ENCODE measurements around the gene PLA1A. TPM values are rescaled to one million over a fixed set of nuclear protein-coding genes. Genes with fewer than 3 reads are reported as not detected.
"Not testable (repeated sequence)": the region's sequence is repeated elsewhere in the genome, so short reads cannot be mapped to it uniquely, and the experiment has no call there.

PLA1A gene
- total and polyA plus RNA-seq, 5 donors: 4.3 to 7.5 (median 4.9) TPM

DNA sequence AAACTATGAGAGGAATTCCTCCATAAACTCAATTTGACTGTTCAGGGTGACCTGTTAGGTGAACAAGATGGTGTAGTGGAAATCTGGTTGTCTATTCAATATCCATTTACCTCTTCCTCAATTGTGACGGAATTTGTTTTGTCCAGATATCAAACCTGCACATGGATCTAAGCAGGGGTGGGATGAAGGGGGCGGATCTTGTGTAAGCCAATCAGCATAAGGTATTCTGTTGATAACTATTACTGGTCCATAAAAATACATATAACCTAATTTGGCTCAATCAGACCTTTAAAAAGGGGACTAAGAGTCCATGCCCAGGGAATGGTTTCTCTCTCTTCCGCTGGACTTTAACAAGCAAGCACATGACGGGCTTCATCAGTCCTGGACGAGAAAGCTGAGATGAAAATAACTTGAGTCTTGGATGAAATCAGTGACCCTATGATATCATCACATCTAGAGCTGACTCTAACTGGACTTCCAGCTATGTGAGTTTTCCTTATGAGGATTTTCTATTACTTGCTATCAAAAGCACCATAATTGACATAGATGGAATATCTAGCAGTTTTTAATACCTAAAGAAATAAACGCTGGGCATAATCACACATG lies 68.4 kb downstream of the PLA1A start:
- DNase-seq (no peak), ATAC-seq (no peak)
- peak overlapping the region; percentile 37 for H3K27ac ChIP-seq (ENCODE audit: low read length)
- WGBS: 74% methylated on average over 6 of the region's 6 CpGs
- no peak overlapping the region for H3K4me3 ChIP-seq (ENCODE audit: low read length)
- intact Hi-C loops (cut with DNase I): no loop called here
- H3K4me1 ChIP-seq (ENCODE audit: control insufficient read depth, insufficient read depth, low read length): peaks cover 4% of the 10 kb centered on the region
- no peaks in the 10 kb centered on the region for H3K9me3 ChIP-seq (ENCODE audit: control insufficient read depth, low read length)
- H3K27me3 ChIP-seq (ENCODE audit: control insufficient read depth, insufficient read depth): no peaks in the 10 kb centered on the region

GRCh38 chr3:119669906-119670570 lies 72.4 kb downstream of the PLA1A start:
- H3K27ac ChIP-seq (ENCODE audit: low read length): peak overlapping the region; percentile 17
- no peaks in the 10 kb centered on the region for H3K4me1 ChIP-seq (ENCODE audit: control insufficient read depth, insufficient read depth, low read length)
- WGBS: 92% methylated on average over 5 of the region's 5 CpGs
- ATAC-seq: peak; percentile 38 to 44
- no peaks in the 10 kb centered on the region for H3K9me3 ChIP-seq (ENCODE audit: control insufficient read depth, low read length)
- intact Hi-C loops (cut with DNase I): loop anchor here in 2 of 4 donors (10.0 kb wide), 1 partner anchor 65 kb away; no protein-coding TSS in a partner anchor
- no peak for DNase-seq
- H3K27me3 ChIP-seq (ENCODE audit: control insufficient read depth, insufficient read depth): no peaks in the 10 kb centered on the region
- no peak overlapping the region for H3K4me3 ChIP-seq (ENCODE audit: low read length)

GRCh38 chr3:119672776-119673175 lies 75.1 kb downstream of the PLA1A start:
- no peak overlapping the region for H3K27ac ChIP-seq (ENCODE audit: low read length)
- ATAC-seq (peak in 1 of 2 donors; percentile 9), DNase-seq (no peak)
- no peaks in the 10 kb centered on the region for H3K27me3 ChIP-seq (ENCODE audit: control insufficient read depth, insufficient read depth)
- no peaks in the 10 kb centered on the region for H3K9me3 ChIP-seq (ENCODE audit: control insufficient read depth, low read length)
- 40% methylated on average over 2 of the region's 2 CpGs for WGBS
- H3K4me1 ChIP-seq (ENCODE audit: control insufficient read depth, insufficient read depth, low read length): peaks cover 3% of the 10 kb centered on the region
- intact Hi-C loops (cut with DNase I): loop anchor here in 2 of 4 donors (10.0 kb wide), 1 partner anchor 68 kb away; no protein-coding TSS in a partner anchor
- H3K4me3 ChIP-seq (ENCODE audit: low read length): no peak overlapping the region

DNA sequence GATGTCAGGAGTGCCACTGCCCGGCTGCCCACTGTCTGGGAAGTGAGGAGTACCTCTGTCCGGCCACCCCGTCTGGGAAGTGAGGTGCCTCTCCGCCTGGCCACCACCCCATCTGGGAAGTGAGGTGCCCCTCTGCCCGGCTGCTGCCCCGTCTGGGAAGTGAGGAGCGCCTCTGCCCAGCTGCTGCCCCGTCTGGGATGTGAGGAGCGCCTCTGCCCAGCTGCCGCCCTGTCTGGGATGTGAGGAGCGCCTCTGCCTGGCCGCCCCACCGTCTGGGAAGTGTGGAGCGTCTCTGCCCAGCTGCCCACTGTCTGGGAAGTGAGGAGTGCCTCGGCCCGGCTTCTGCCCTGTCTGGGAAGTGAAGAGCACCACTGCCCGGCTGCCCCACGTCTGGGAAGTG lies 76.2 kb downstream of the PLA1A start:
- H3K9me3 ChIP-seq (ENCODE audit: control insufficient read depth, low read length): no peaks in the 10 kb centered on the region
- H3K4me3 ChIP-seq (ENCODE audit: low read length): no peak overlapping the region
- H3K4me1 ChIP-seq (ENCODE audit: control insufficient read depth, insufficient read depth, low read length): peaks cover 3% of the 10 kb centered on the region
- peak in 1 of 3 donors; percentile 61 for DNase-seq
- 92% methylated on average over 18 of the region's 18 CpGs for WGBS
- no peaks in the 10 kb centered on the region for H3K27me3 ChIP-seq (ENCODE audit: control insufficient read depth, insufficient read depth)
- intact Hi-C loops (cut with DNase I): loop anchor here in 2 of 4 donors (10.0 kb wide), 1 partner anchor 69 kb away; no protein-coding TSS in a partner anchor
- no peak overlapping the region for H3K27ac ChIP-seq (ENCODE audit: low read length)
- ATAC-seq: no peak

DNA sequence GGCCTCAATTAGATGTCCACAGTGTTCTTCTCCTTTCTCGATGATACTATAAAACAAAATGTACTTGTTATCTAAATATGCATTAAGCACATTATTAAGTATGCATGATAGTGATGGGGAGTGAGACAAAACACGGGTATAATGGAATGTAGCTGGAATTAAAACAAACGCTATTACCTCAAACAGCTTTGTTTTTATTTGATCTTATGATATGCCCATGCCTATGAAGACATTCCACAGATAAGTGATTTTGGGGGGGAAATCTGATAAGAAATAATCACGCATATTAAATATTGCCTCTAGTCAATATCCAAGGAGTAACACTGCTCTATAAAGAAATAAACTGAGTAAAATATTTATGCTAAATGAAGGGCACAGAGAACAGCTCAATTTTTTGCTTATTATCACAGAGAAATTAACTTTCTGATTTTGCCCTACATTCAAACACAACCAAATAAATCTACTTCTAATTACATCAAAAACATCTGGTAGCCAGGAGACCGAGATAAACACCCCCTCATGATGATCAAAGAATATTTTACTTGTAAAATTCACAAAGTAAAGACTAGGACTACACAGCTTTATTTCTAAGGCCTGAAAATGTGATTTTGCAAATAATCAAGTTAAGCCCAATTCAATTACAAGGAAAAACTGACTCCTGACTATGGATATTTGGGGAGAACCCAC lies 77.6 kb downstream of the PLA1A start:
- H3K9me3 ChIP-seq (ENCODE audit: control insufficient read depth, low read length): no peaks in the 10 kb centered on the region
- H3K4me1 ChIP-seq (ENCODE audit: control insufficient read depth, insufficient read depth, low read length): peaks cover 3% of the 10 kb centered on the region
- H3K4me3 ChIP-seq (ENCODE audit: low read length): peak overlapping the region; percentile 69
- no peak for DNase-seq
- peak overlapping the region; percentile 89 for H3K27ac ChIP-seq (ENCODE audit: low read length)
- intact Hi-C loops (cut with DNase I): loop anchor here in 2 of 4 donors (10.0 kb wide), 1 partner anchor 71 kb away; no protein-coding TSS in a partner anchor
- ATAC-seq: no peak
- no peaks in the 10 kb centered on the region for H3K27me3 ChIP-seq (ENCODE audit: control insufficient read depth, insufficient read depth)
- 63% methylated on average over 5 of the region's 5 CpGs for WGBS

DNA sequence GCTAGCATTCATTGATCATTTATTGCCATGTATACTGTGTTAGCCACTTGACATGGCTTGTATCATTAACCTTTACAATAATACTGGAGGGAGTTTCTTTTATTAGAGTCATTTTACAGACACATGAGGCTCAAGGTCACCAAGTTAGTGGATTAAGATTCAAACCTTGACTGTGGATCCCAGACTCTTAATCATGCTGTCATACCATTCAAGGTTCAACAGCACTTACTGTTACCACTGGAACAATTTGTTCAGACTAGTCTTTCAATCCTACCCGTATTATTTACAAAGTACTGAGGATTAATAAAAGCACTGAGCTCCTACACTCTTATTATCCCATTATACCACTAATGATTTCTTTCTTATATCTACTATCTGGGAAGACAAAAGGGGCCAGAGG lies 78.3 kb downstream of the PLA1A start:
- DNase-seq (no peak), ATAC-seq (no peak)
- Histone ChIP-seq H3K27ac (ENCODE audit: low read length) (peak overlapping the region; percentile 89), H3K27me3 (ENCODE audit: control insufficient read depth, insufficient read depth) (no peaks in the 10 kb centered on the region), H3K4me1 (ENCODE audit: control insufficient read depth, insufficient read depth, low read length) (peaks cover 3% of the 10 kb centered on the region), H3K4me3 (ENCODE audit: low read length) (peak overlapping the region; percentile 69), H3K9me3 (ENCODE audit: control insufficient read depth, low read length) (no peaks in the 10 kb centered on the region)
- intact Hi-C loops (cut with DNase I): loop anchor here in 2 of 4 donors (10.0 kb wide), 1 partner anchor 71 kb away; no protein-coding TSS in a partner anchor
- 41% methylated on average over 1 of the region's 1 CpG for WGBS

GRCh38 chr3:119676771-119677640 lies 79.3 kb downstream of the PLA1A start, which contains the start of gene COX17:
Gene COX17 (minus strand): TSS chr3:119677406. CDS start chr3:119677310, 96 bp downstream.
- H3K27ac ChIP-seq (ENCODE audit: low read length): peak within 1 kb of the TSS; percentile 100
- H3K9me3 ChIP-seq (ENCODE audit: control insufficient read depth, low read length): no peaks in the 10 kb centered on the region
- DNase-seq: peak; percentile 95 to 97 (median 96)
- WGBS: under 1% methylated on average over 53 of the region's 54 CpGs
- peaks cover 3% of the 10 kb centered on the region for H3K4me1 ChIP-seq (ENCODE audit: control insufficient read depth, insufficient read depth, low read length)
- peak; percentile 93 to 94 for ATAC-seq
- intact Hi-C loops (cut with DNase I): loop anchor here in 2 of 4 donors (10.0 kb wide), 1 partner anchor 72 kb away; no protein-coding TSS in a partner anchor
- no peaks in the 10 kb centered on the region for H3K27me3 ChIP-seq (ENCODE audit: control insufficient read depth, insufficient read depth)
- H3K4me3 ChIP-seq (ENCODE audit: low read length): peak within 1 kb of the TSS; percentile 69

DNA sequence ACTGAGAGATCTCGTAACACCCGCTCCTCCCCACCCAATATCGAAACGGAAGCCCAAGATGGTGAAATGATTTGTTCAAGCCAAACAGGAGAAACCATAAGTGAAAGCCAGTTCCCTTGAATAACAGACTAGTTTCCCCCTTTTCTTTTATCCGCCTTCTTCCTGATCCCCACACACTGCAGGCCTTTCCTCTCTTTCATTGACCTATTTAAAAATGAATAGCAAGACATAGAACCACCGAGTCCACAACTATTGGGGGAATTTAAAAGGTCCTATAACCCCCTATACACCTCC lies 79.9 kb downstream of the PLA1A start:
- no peaks in the 10 kb centered on the region for H3K27me3 ChIP-seq (ENCODE audit: control insufficient read depth, insufficient read depth)
- ATAC-seq (no peak), DNase-seq (no peak)
- H3K4me1 ChIP-seq (ENCODE audit: control insufficient read depth, insufficient read depth, low read length): peaks cover 3% of the 10 kb centered on the region
- intact Hi-C loops (cut with DNase I): loop anchor here in 2 of 4 donors (10.0 kb wide), 1 partner anchor 73 kb away; no protein-coding TSS in a partner anchor
- WGBS: 9% methylated on average over 6 of the region's 6 CpGs
- no peaks in the 10 kb centered on the region for H3K9me3 ChIP-seq (ENCODE audit: control insufficient read depth, low read length)
- H3K27ac ChIP-seq (ENCODE audit: low read length): peak overlapping the region; percentile 100
- peak overlapping the region; percentile 69 for H3K4me3 ChIP-seq (ENCODE audit: low read length)

DNA sequence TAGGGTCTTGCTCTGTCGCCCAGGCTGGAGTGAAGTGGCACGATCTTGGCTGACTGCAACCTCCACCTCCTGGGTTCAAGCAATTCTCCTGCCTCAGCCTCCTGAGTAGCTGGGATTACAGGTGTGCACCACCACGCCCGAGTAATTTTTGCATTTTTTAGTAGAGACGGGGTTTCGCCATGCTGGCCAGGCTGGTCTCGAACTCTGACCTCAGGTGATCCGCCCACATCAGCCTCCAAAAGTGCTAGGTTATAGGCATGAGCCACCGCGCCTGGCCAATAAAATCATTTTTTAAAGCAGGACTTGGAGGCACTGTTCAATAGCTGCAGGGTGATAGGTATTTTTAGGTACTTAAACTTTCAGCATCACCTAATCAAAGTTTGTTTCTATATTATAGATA lies 80.5 kb downstream of the PLA1A start:
- H3K27ac ChIP-seq (ENCODE audit: low read length): not testable (repeated sequence)
- intact Hi-C loops (cut with DNase I): loop anchor here in 2 of 4 donors (10.0 kb wide), 1 partner anchor 73 kb away; no protein-coding TSS in a partner anchor

More for the DNA sequence above, 80.5 kb downstream of the PLA1A start:
- not testable (repeated sequence) for H3K27me3 ChIP-seq (ENCODE audit: control insufficient read depth, insufficient read depth); H3K9me3 ChIP-seq (ENCODE audit: control insufficient read depth, low read length); H3K4me3 ChIP-seq (ENCODE audit: low read length); ATAC-seq; H3K4me1 ChIP-seq (ENCODE audit: control insufficient read depth, insufficient read depth, low read length)
- peak in 2 of 3 donors; percentile 44 to 51 for DNase-seq
- 97% methylated on average over 10 of the region's 10 CpGs for WGBS
